Measurements from ENCODE around the gene DOK3. TPM values are rescaled to one million over a fixed set of nuclear protein-coding genes. Genes with fewer than 3 reads are reported as not detected.

DOK3 gene
- polyA plus RNA-seq, 1 donor from 2014 or later, result 5.5 TPM

DNA sequence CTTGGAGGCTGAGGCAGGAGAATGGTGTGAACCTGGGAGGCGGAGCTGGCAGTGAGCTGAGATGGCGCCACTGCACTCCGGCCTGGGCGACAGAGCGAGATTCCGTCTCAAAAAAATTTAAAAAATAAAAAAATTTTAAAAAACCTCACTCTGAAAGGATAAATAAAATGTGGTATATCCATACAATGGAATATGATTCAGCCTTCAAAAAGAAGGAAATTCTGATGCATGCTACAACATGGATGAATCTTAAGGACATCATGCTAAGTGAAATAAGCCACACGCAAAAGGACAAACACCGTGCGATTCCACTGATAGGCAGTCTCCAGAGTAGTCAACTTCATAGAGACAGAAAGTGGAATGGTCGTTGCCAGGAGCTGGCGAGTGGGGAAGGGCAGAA is 44.6 kb downstream of the DOK3 start:
- no peak for TF ChIP-seq RAD21 (conservative IDR thresholded peaks at IDR 0.05)
- TF ChIP-seq, protein P1, sequence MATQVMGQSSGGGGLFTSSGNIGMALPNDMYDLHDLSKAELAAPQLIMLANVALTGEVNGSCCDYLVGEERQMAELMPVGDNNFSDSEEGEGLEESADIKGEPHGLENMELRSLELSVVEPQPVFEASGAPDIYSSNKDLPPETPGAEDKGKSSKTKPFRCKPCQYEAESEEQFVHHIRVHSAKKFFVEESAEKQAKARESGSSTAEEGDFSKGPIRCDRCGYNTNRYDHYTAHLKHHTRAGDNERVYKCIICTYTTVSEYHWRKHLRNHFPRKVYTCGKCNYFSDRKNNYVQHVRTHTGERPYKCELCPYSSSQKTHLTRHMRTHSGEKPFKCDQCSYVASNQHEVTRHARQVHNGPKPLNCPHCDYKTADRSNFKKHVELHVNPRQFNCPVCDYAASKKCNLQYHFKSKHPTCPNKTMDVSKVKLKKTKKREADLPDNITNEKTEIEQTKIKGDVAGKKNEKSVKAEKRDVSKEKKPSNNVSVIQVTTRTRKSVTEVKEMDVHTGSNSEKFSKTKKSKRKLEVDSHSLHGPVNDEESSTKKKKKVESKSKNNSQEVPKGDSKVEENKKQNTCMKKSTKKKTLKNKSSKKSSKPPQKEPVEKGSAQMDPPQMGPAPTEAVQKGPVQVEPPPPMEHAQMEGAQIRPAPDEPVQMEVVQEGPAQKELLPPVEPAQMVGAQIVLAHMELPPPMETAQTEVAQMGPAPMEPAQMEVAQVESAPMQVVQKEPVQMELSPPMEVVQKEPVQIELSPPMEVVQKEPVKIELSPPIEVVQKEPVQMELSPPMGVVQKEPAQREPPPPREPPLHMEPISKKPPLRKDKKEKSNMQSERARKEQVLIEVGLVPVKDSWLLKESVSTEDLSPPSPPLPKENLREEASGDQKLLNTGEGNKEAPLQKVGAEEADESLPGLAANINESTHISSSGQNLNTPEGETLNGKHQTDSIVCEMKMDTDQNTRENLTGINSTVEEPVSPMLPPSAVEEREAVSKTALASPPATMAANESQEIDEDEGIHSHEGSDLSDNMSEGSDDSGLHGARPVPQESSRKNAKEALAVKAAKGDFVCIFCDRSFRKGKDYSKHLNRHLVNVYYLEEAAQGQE (IDR thresholded peaks at IDR 0.05; ENCODE audit: borderline replicate concordance), result no peak
- TF ChIP-seq MXI1 (conservative IDR thresholded peaks at IDR 0.05; ENCODE audit: poor library complexity, severe bottlenecking), result no peak
- no peak for TF ChIP-seq SMC3 (conservative IDR thresholded peaks at IDR 0.05; ENCODE audit: poor library complexity)
- TF ChIP-seq EP300 (conservative IDR thresholded peaks at IDR 0.05; ENCODE audit: poor library complexity, severe bottlenecking), result no peak
- H3F3A ChIP-seq (ENCODE audit: insufficient read depth, low read length, poor library complexity, severe bottlenecking), result peaks cover 1% of the 10 kb centered on the region
- no peak overlapping the region for H2AFZ ChIP-seq (ENCODE audit: low read depth, low read length)
- no peaks in the 10 kb centered on the region for H3K9me2 ChIP-seq (ENCODE audit: insufficient read depth, low read length)
- no peaks in the 10 kb centered on the region for H3K27me3 ChIP-seq (ENCODE audit: insufficient read depth, low read depth, low read length)
- peaks cover 28% of the 10 kb centered on the region for H4K20me1 ChIP-seq (ENCODE audit: insufficient read depth)
- no peak overlapping the region for H3K4me3 ChIP-seq (ENCODE audit: low read length)
- H3K79me2 ChIP-seq (replicated peaks; ENCODE audit: insufficient read depth, low read length), result peaks cover 49% of the 10 kb centered on the region
- no peak overlapping the region for H3K27ac ChIP-seq (ENCODE audit: low read length)
- no peak overlapping the region for H3K9ac ChIP-seq (ENCODE audit: low read length)
- H3K9me3 ChIP-seq (ENCODE audit: low read length), result no peaks in the 10 kb centered on the region
- peaks cover 14% of the 10 kb centered on the region for H3K36me3 ChIP-seq (ENCODE audit: insufficient read depth, low read length)
- H3K4me2 ChIP-seq (ENCODE audit: low read length), result no peak overlapping the region

DNA sequence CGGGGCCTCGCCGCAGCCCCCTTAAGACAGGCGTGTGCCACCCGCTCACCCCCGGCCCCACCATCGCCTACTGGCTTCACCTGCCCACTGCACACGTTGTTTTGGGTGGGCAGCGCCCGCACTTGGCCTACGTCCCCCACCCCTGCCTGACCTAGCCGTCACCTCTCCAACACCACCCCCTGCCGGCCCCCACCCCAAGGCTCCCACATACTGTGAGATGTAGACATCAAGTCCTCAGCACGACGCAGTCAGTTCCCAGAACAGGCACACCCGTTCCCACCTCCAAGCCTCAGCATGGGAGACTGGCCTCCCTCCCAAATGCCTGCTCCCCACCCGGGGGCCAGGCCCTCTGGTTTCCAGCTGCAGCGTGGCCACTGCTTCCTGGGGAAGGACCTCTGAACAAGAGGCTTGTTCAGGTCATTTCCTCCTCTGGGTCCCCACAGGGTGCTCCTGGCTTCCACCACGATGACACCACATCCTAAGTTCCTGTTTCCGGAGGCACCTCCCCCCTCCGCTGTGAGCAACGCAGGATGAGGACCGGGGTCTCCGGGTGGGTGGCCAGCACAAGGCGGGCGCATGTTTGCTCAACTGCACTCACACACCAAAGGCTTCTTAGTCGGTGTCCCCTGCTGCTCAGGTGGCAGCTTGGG is 47.5 kb downstream of the DOK3 start:
- TF ChIP-seq RAD21 (conservative IDR thresholded peaks at IDR 0.05) (no peak), SMC3 (conservative IDR thresholded peaks at IDR 0.05; ENCODE audit: poor library complexity) (no peak), POLR2AphosphoS5 (IDR thresholded peaks at IDR 0.05) (no peak), TAF1 (IDR thresholded peaks at IDR 0.05; ENCODE audit: low read depth) (no peak)
- H3K9ac ChIP-seq (ENCODE audit: low read length), result no peak overlapping the region
- H2AFZ ChIP-seq (ENCODE audit: low read depth, low read length), result no peak overlapping the region
- peaks cover 27% of the 10 kb centered on the region for H3K79me2 ChIP-seq (replicated peaks; ENCODE audit: insufficient read depth, low read length)
- H4K20me1 ChIP-seq (ENCODE audit: insufficient read depth), result peaks cover 17% of the 10 kb centered on the region
- H3K4me3 ChIP-seq (ENCODE audit: low read length), result no peak overlapping the region
- H3K27ac ChIP-seq (ENCODE audit: low read length), result no peak overlapping the region
- H3F3A ChIP-seq (ENCODE audit: insufficient read depth, low read length, poor library complexity, severe bottlenecking), result peaks cover 1% of the 10 kb centered on the region
- H3K27me3 ChIP-seq (ENCODE audit: insufficient read depth, low read depth, low read length), result no peaks in the 10 kb centered on the region
- H3K9me3 ChIP-seq (ENCODE audit: low read length), result no peaks in the 10 kb centered on the region
- H3K36me3 ChIP-seq (ENCODE audit: insufficient read depth, low read length), result peaks cover 16% of the 10 kb centered on the region
- H3K9me2 ChIP-seq (ENCODE audit: insufficient read depth, low read length), result no peaks in the 10 kb centered on the region
- H3K4me2 ChIP-seq (ENCODE audit: low read length), result no peak overlapping the region

DNA sequence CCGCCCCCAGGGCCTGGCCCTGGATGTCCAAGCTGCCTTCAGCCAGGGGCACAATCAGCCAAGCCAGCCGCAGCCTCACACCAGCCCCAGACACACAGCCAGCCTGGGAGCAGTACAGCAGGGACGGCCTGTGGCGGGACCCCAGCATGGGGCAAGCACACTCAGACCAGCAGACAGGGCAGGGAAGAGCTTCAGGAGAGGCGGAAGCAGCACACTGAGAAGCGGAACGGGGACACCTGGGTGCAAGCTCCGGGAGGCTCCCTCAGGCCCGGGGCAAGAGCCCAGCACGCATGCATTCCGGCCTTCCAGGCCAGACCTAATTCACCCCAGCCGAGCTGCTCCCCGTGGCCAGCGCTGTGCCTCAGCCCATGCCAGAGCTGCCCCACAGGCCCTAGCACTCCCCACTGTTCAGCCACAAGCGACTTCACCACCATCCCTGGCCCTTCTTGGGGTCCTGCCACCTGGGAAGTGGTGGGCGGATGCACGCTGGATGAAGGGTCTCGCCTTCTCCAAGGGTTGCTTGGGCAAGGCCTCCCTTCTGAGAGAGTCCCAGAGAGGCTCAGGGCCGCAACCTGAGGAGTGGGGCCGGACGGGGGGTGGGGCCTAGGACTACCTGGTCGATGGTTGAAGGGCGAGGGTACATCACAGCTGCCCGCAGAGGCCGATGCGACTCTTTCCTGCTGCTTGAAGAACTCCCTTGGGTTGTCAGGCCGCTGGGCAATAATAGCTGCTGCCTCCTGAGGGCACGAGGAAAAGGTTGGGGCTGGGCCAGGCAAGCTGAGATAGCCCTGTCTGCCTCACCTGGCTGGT is 49.6 kb downstream of the DOK3 start:
- Histone ChIP-seq H4K20me1 (ENCODE audit: insufficient read depth) (peaks cover 24% of the 10 kb centered on the region), H3K9me3 (ENCODE audit: low read length) (no peaks in the 10 kb centered on the region), H3F3A (ENCODE audit: insufficient read depth, low read length, poor library complexity, severe bottlenecking) (peaks cover 5% of the 10 kb centered on the region), H3K27me3 (ENCODE audit: insufficient read depth, low read depth, low read length) (no peaks in the 10 kb centered on the region), H3K27ac (ENCODE audit: low read length) (peak overlapping the region; percentile 90), H2AFZ (ENCODE audit: low read depth, low read length) (no peak overlapping the region), H3K4me2 (ENCODE audit: low read length) (no peak overlapping the region), H3K4me3 (ENCODE audit: low read length) (no peak overlapping the region), H3K9ac (ENCODE audit: low read length) (peak overlapping the region; percentile 67), H3K9me2 (ENCODE audit: insufficient read depth, low read length) (no peaks in the 10 kb centered on the region), H3K36me3 (ENCODE audit: insufficient read depth, low read length) (peaks cover 9% of the 10 kb centered on the region), H3K79me2 (replicated peaks; ENCODE audit: insufficient read depth, low read length) (peaks cover 15% of the 10 kb centered on the region)
- TF ChIP-seq TAF1 (IDR thresholded peaks at IDR 0.05; ENCODE audit: low read depth) (no peak), EZH2 (IDR thresholded peaks at IDR 0.05; ENCODE audit: borderline replicate concordance, insufficient read depth, low read length, poor library complexity, severe bottlenecking) (no peak), RAD21 (conservative IDR thresholded peaks at IDR 0.05) (no peak), MXI1 (conservative IDR thresholded peaks at IDR 0.05; ENCODE audit: poor library complexity, severe bottlenecking) (no peak)
- TF ChIP-seq, protein P1 (IDR thresholded peaks at IDR 0.05; ENCODE audit: borderline replicate concordance), result no peak

All from neural cell (in vitro differentiated cells).